Measurements from ENCODE around the gene CPT1C.

The CPT1C gene

GRCh38 chr19:49690656-49691242 lies at the start of gene CPT1C:
CPT1C (plus strand) TSS chr19:49691116; CDS start chr19:49692253, 1,137 bp downstream.
- DNase-seq, result no peak

- DNase-seq, result peak; percentile 99
These were observed 49.0 kb upstream of the CPT1C start, which contains the start of gene SCAF1 for GRCh38 chr19:49641688-49642491. SCAF1 (plus strand) TSS chr19:49642209; CDS start chr19:49645027, 2,818 bp downstream.

- DNase-seq, result no peak
These were observed 48.4 kb upstream of the CPT1C start for GRCh38 chr19:49642492-49643035.

GRCh38 chr19:49643466-49643865 lies 47.5 kb upstream of the CPT1C start:
- DNase-seq, result no peak

- no peak for DNase-seq
These were observed 45.3 kb upstream of the CPT1C start for GRCh38 chr19:49645592-49645991.

- DNase-seq, result no peak
These were observed 44.9 kb upstream of the CPT1C start for GRCh38 chr19:49645995-49646394.

GRCh38 chr19:49646586-49646985 lies 44.3 kb upstream of the CPT1C start:
- DNase-seq, result no peak

GRCh38 chr19:49651029-49651819 lies 39.7 kb upstream of the CPT1C start:
- DNase-seq, result no peak

GRCh38 chr19:49651820-49652550 lies 38.9 kb upstream of the CPT1C start:
- no peak for DNase-seq

- DNase-seq, result no peak
These were observed 38.1 kb upstream of the CPT1C start for GRCh38 chr19:49652551-49653465.

GRCh38 chr19:49653466-49653806 lies 37.5 kb upstream of the CPT1C start:
- DNase-seq, result no peak

- no peak for DNase-seq
These were observed 36.3 kb upstream of the CPT1C start for GRCh38 chr19:49654581-49654980.

GRCh38 chr19:49655570-49656455 lies 35.1 kb upstream of the CPT1C start:
- no peak for DNase-seq

- no peak for DNase-seq
These were observed 34.3 kb upstream of the CPT1C start for GRCh38 chr19:49656456-49657109.

- no peak for DNase-seq
These were observed 33.3 kb upstream of the CPT1C start for GRCh38 chr19:49657493-49658138.

- no peak for DNase-seq
These were observed 32.8 kb upstream of the CPT1C start for GRCh38 chr19:49658139-49658517.

- no peak for DNase-seq
These were observed 32.1 kb upstream of the CPT1C start for GRCh38 chr19:49658566-49659442.

GRCh38 chr19:49660338-49660961 lies 30.5 kb upstream of the CPT1C start:
- no peak for DNase-seq

Measured in activated CD4-positive, CD25-positive, alpha-beta regulatory T cell treated with anti-CD3 and anti-CD28 coated beads, Interleukin-2, amount 50 U/mL, for 72 hours (primary cell).